ENCODE measurements around the gene WNT3.
"Not testable (repeated sequence)": the region's sequence is repeated elsewhere in the genome, so short reads cannot be mapped to it uniquely, and the experiment has no call there.

The WNT3 gene

DNA sequence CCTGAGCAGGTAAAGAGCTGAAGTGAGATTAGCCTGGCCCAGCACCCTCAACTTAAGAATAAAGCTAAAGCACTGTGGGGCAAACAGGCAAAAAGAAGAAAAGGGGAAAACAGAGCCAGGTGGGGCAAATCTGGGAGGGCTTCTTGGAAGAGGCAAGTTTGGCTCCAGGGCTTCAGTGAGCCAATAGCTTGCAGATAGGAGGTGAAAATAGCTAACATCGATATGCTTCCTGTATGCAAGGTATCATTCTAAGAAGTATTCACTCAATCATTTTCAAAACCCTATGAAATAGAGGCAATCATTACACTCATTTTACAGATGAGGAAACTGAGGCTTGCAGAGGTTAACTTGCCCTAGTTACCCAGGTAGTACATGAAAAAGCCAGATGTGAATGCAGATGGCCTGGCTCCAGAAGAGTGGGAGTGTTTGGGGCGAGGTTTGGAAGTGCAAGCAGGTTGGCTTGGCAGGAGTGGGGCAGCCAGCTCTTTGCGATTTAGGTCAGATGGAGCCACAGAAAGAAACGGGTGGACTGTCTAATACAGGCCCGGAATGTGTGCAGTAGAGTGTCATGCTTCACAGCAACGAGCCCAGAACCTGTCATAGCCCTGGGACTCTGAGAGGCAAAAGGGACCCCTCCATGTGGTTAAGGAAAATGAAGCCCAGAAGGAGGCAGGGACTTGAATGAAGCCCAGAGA, 5.7 kb downstream of the WNT3 start:
- DNase-seq = no peak

DNA sequence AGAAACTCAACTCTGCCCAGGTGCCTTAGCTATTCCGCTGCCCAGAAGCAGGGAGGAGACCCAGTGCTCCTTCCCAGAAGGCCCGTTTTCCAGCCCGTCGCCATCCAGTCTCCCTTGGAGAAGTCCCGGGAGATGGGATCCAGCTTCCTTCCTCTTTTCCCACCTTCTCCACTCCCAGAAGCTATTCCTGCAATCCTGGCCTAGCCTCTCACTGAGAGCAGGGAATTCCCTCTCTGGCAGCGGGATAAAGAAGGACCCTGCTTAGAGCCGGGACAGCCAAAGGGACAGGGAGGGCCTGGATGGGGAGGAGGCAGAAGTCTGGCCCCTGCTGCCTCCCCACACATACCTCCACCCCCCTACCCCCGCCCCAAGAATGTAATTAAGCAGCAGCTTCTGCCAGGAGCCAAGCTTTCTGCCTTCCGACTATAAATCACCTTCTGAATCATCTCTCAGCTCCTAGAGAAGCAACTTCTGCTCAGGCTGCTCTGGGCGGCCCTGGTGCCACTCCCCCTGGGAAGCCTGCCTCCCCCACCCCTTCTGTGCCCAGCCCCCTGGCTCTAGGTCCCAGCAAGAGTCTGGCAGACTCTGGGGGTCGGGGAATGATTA, 6.4 kb downstream of the WNT3 start:
- DNase-seq = no peak

- DNase-seq = no peak
Measured at GRCh38 chr17:46810837-46811236, 7.7 kb downstream of the WNT3 start.

- DNase-seq = no peak
Measured at GRCh38 chr17:46809110-46809571, 9.4 kb downstream of the WNT3 start.

DNA sequence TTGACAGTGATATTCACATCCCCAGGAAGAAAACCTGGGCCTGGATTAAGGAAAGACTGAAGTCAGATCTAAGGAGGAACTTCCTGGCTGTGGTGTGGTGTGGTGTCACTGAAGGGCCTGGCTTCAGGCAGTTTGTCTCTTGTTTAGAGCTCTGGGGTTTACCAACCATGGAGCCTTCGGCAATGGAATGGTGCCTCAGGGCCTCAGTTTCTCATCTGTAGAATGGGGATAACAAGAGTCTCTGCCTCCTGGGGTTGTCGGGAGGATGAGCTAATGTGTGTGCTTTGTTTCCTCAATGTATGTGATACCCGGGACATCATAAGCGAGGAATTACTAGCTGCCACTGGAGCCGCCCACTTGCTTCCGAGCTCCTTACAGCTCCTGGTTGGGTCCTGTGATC, 12.7 kb downstream of the WNT3 start:
- no peak for DNase-seq

GRCh38 chr17:46803544-46803943, 14.9 kb downstream of the WNT3 start:
- DNase-seq = no peak

DNA sequence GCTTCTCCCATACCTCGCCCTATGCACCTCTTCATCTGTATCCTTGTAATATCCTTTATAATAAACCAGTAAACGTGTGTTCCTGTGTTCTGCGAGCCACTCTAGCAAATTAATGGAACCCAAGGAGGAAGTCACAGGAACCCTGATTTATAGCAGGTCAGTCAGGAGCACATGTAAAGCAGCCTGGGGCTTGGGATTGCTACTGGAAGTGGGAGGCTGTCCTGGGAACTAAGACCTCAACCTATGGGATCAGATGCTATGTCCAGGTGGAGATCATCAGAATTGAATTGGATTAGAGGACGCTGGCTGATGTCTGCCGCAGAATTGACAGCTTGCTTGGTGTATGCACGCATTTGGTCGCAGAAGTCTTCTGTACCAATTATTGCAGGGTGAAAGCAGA, 15.7 kb downstream of the WNT3 start:
- no peak for DNase-seq

DNA sequence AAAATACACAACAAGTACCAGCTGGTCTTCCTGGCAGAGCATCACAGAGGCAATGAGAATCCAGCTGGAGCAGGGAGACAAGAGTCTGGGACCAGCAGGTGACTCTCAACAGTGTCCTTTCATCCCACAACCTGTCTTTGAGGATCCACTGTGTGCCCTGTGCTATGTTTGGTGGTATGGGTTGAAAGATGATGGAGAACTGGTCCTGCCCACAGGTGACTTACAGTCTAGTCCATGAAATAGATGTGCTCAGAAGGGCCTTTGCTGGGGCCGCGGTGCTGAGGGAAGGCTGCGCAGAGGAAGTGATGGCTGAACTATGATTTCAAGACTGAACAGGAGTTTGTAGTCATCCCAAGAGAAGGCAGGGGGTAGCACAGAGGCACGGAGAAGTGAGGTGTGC, 17.9 kb downstream of the WNT3 start:
- no peak for DNase-seq

DNA sequence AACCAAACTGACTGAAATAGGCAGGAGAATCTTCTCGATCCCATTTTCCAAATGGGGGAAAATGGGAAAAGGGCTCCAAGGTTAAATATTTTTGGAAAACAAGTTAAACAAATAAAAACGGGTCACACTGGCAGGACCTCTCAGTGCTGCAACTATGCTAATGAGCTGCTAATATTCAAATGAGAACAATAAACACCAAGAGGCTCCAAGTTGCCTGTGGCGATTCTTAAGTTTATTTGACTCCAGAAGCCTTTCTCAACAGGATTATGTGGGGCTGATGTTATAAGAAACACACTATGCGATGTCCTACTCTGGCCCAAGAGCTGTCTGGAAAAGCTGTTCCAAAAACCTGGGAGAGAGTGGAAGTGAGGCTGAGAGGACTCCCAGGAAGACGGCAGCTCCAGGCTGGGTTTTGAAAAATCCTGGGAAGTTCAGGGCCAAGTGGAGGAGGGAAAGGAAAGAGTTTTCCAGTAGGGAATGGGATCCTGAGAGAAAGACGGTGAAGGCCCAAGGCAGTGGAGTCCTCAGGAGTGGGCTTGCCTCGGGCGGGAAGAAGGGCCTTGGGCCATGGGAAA, 21.4 kb downstream of the WNT3 start:
- no peak for DNase-seq

- no peak for DNase-seq
Measured at GRCh38 chr17:46796524-46796923, 22.0 kb downstream of the WNT3 start.

DNA sequence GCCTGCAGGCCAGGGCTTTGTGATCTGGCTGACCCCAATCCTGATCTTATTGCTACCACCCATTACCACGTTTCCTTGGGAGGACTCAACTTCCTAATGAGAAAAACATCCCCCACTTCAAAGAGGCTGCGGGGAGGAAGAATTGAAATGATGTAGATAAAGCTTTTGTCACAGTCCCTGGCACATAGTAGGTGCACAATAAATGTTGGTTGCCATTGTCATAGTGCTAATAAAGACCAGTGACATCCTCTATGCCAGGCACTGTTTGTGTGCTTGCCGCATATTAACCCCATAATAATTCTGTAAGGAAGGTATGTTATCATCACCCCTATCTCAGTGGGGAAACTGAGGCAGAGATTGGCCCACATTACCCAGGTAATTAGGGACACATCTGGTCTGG, 22.4 kb downstream of the WNT3 start:
- no peak for DNase-seq

GRCh38 chr17:46795379-46795952, 23.0 kb downstream of the WNT3 start:
- no peak for DNase-seq

GRCh38 chr17:46794318-46794717, 24.2 kb downstream of the WNT3 start:
- DNase-seq = no peak

DNA sequence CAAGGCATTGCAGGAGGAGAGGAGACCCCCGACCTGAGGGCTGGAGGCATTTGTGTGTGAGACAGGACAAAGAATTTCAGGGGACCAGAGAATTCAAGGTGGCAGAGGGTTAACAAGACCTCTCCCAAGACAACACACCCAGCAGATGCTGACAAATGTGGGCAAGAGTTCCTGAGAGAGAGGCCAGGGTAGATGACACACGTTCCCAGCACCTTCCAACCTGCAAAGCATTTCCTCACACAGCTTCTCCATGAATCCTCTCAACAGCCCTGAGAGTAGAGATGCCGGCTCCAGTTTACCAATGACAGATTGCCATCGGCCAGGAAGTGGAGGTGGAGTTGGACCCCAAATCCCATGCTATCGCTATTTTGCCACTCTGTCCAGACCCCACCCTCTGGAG, 25.0 kb downstream of the WNT3 start:
- DNase-seq = no peak

- DNase-seq = not testable (repeated sequence)
Measured at GRCh38 chr17:46793023-46793422, 25.5 kb downstream of the WNT3 start.

DNA sequence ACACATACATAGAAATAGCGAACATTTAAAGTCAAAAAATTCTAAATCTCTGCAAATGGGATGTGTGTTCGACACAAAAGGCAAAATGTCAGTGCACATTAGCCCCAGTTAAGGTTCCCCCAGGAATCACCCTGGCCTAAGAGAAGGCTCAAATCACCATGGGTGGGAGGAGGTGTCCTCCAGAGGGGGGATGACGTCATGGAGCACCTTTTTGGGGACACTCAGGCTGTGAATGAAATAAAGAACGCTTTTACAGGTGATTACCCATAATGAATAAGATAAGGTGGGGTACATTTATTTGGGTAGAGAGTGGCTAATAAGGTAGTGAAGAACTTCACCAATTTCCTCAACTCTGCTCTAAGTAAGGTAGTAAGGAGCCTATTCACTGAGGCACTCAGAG, 26.4 kb downstream of the WNT3 start:
- no peak for DNase-seq

- no peak for DNase-seq
Measured at GRCh38 chr17:46791531-46791930, 27.0 kb downstream of the WNT3 start.

DNA sequence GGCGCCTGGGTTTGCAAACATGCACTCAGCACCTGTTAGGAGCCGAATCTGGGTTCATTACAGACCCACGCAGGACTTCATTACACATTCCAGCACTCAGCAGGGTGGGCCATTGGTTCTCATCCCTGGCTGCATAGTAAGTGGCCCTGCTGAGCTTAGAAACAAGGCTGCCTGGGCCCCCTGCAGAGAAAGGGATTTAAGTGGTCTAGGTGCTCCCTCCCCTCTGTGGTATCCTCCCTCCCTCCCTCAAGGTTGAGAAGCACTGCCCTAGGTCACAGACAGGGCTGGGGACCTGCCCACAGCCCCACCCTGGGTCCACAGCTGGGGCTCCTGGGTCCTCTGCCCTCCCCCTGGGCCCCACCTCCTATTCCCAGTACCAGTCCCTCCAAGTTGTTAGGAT, 28.3 kb downstream of the WNT3 start:
- DNase-seq = no peak

- no peak for DNase-seq
Measured at GRCh38 chr17:46789610-46790009, 28.9 kb downstream of the WNT3 start.

- no peak for DNase-seq
Measured at GRCh38 chr17:46788796-46789195, 29.7 kb downstream of the WNT3 start.

DNA sequence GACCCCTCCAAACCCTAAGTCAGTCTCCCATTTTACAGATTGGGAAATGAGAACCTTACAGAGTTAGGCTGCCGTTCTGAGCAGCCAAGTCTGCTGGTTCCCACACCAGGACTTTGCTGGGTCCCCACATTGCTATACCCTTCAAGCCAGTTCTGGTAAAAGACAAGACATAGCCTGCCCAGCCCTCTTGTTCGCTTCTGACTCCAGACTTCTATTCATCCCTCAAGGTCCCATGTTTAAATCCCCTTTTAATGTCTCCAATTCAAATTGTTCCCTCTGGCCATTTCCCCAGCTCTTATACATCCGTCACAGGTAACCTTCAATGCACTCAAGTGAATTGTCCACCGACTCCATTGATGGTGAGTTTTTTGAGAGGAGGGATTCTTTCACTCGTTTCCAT, 30.2 kb downstream of the WNT3 start:
- no peak for DNase-seq

DNA sequence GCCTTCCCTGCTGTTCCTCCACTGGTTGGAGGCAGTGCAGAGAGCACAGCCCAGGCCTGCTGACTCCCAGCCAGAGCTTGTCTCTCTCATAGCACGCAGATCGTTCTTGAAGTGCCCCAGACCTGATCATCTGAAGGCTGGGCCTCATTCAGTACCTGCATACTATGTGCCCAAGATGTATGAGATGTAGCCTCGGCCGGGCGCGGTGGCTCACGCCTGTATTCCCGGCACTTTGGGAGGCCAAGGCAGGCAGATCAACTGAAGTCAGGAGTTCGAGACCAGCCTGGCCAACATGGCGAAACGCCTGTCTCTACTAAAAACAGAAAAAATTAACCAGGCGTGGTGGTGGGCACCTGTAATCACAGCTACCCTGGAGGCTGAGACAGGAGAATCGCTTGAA, 31.0 kb downstream of the WNT3 start:
- DNase-seq = no peak

DNA sequence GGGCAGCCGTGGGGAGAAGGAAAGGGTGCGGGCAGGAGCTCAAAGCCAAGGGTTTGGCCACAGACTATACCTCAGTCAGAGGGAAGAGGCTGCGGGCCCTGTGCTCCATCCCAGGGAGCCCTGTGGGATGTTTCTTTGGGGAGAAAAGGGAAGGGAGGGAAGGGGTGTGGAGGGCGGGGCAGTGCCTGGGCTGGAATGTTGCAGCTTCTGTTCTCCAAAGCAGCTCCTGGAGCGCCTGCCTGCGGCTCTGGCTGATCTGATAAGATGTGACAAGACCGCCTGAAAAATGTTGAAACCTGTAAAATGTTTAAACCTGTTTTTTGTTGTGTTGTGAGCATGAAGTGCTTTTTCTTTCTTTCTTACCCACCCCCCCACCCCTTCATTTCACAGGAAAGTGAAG, 32.8 kb downstream of the WNT3 start:
- DNase-seq = no peak

DNA sequence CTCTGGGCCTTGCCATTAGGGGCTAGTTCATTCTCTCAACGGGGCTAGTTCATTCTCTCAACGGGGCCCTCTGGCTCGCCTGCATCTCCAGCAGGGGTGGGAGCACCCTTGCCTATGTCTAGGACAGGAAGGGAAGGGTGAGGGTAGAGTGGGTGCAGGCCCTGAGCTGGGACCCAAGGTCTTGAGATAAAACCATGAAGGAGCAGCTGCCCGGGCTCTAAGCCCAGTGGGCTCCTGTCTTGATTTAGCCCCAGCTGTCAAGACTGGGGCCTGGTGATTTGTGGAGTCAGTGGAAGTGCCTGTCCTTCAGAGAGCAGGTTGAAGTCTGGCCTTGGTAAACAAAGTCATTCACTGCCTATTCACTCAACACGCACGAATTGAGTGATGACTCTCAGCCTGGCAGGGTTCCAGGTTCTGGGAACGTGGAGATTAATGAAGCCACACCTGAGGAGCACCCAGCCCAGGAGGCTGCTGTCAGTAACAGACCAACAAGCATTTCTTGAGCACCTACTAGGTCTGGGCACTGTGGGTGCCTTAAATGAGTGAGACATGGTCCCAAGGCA, 35.4 kb downstream of the WNT3 start:
- no peak for DNase-seq

Data from central memory CD4-positive, alpha-beta T cell (primary cell).